Dermis lymphatic vessel endothelial cell (primary cell): ENCODE data around the gene CFHR3. TPM values are rescaled to one million over a fixed set of nuclear protein-coding genes. Genes with fewer than 3 reads are reported as not detected.

Experiments
- total RNA-seq: library from RNA; depleted of rRNA; stranded (reverse); fragments of >200 nt; gene quantifications from 2 replicates; pipeline ENCODE4 v1.2.1, GENCODE V29; 2014

CFHR3 gene
- total RNA-seq, result not detected in 2 replicates

DNA sequence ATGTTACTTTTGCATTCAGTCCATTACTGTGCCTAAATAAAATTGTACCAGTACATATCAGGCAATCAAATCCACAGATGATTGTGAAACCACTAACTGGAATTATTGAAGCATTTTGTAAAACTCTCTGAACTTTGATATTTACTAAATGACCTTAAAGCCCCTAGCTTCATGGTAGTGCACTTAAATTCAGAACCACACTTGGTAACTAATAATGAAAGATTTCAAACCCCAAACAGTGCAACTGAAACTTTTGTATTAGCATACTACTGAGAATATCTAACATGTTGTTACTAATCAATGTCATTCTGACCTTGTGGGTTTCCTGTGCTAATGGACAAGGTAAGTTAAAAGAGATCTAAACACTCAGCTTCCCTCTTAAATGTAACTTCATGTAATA lies at the start of gene CFHR3:
TSS of gene CFHR3 (plus strand) at position 238 of the 400 bp plus-strand sequence. CDS start at position 285, 47 bp downstream.

GRCh38 chr1:196819531-196819930 lies 44.9 kb downstream of the CFHR3 start, which contains the start of gene CFHR1:
Gene CFHR1 (plus strand): TSS chr1:196819731. CDS start chr1:196819845, 114 bp downstream.

Other genes with a start within 250 kb of the CFHR3 start
- gene KCNT2, start 166.4 kb upstream of the CFHR3 start, total RNA-seq, result under 0.01 and 0.09 TPM in 2 replicates
- gene CFH, start 122.8 kb upstream of the CFHR3 start, total RNA-seq, result 1.3 and 16.8 TPM in 2 replicates
- not detected in 2 replicates for gene CFHR1, start 44.9 kb downstream of the CFHR3 start, total RNA-seq
- not detected in 2 replicates for gene CFHR4, start 113.2 kb downstream of the CFHR3 start, total RNA-seq
- gene CFHR2, start 168.9 kb downstream of the CFHR3 start, total RNA-seq, result not detected in 2 replicates
- not detected in 2 replicates for gene CFHR5, start 202.7 kb downstream of the CFHR3 start, total RNA-seq